A549 (cell line): ENCODE results near the gene SYCP1. TPM values are rescaled to one million over a fixed set of nuclear protein-coding genes. Genes with fewer than 3 reads are reported as not detected.

Source experiments
- ATAC-seq, 2 experiments: fragments of 200-7000 bp in 1 of 2; fragments of >200 bp in 1 of 2; cut with Nextera tagmentation in 1 of 2; cut with Tn5 transposase in 1 of 2; 3 replicates each; pipeline versions ENCODE4 v1.8.0 to v1.9.1; 2018 to 2020; ENCODE audit warnings: mild to moderate bottlenecking in 1 of 2, moderate library complexity in 1 of 2
- CTCF ChIA-PET: fragments of 300-600 bp; sonication (Branson Sonifier 250); formaldehyde crosslinking; extraction: SDS; loops from one replicate; lab custom pipeline; 2021; ENCODE audit warnings: antibody characterized with exemption, inconsistent platforms; lab: Yijun Ruan, JAX
- POLR2A ChIA-PET: fragments of 350-600 bp; formaldehyde crosslinking; extraction: SDS; loops from one replicate; lab custom pipeline; 2021; ENCODE audit warnings: antibody characterized with exemption, inconsistent platforms; lab: Yijun Ruan, JAX
- DNase-seq, 2 experiments: peaks; one replicate each; pipeline versions ENCODE4 v3.0.0 to v3.0.0-alpha.2; 2011 to 2016; ENCODE audit warnings: low read depth in 1 of 2, low spot score in 1 of 2
- FAIRE-seq: peaks from 2 replicates; lab custom pipeline; 2011; peaks lifted over from hg19 to GRCh38; lab: Jason Lieb, UNC
- H3K27ac ChIP-seq, 2 experiments: fragments of >200 bp; sonication (Bioruptor Twin); formaldehyde crosslinking; 3 replicates each; pipeline ENCODE4 v1.5.1; 2016 to 2017
- H3K4me1 ChIP-seq: fragments of >200 bp; sonication (Bioruptor Twin); formaldehyde crosslinking; 3 replicates; pipeline ENCODE4 v1.6.1; 2016
- H3K4me2 ChIP-seq: fragments of >200 bp; sonication (Bioruptor Twin); formaldehyde crosslinking; 3 replicates; pipeline ENCODE4 v1.6.1; 2016
- H3K4me3 ChIP-seq: fragments of >200 bp; sonication (Bioruptor Twin); formaldehyde crosslinking; 3 replicates; pipeline ENCODE4 v1.5.1; 2016
- H3K9me3 ChIP-seq: fragments of >200 bp; sonication (Bioruptor Twin); formaldehyde crosslinking; 3 replicates; pipeline ENCODE4 v1.6.1; 2016
- CBX2 ChIP-seq: fragments of 200-600 bp; sonication (generic); IDR thresholded peaks from 2 replicates; pipeline ENCODE4 v1.6.1; 2016; ENCODE audit warnings: low read depth, mild to moderate bottlenecking, borderline replicate concordance
- CBX8 ChIP-seq: fragments of 200-600 bp; sonication (generic); IDR thresholded peaks from 2 replicates; pipeline ENCODE4 v1.6.1; 2016
- CHD4 ChIP-seq: fragments of 200-600 bp; sonication (generic); IDR thresholded peaks from 2 replicates; pipeline ENCODE4 v1.6.1; 2016; ENCODE audit warnings: antibody characterized with exemption, mild to moderate bottlenecking, borderline replicate concordance
- EHMT2 ChIP-seq: fragments of 200-600 bp; sonication (generic); IDR thresholded peaks from 2 replicates; pipeline ENCODE4 v1.6.1; 2016; ENCODE audit warnings: antibody characterized with exemption, low read depth, mild to moderate bottlenecking, moderate library complexity
- EP300 ChIP-seq, 2 experiments: fragments of >200 bp; sonication (Bioruptor Twin); formaldehyde crosslinking; IDR thresholded peaks; 2 replicates in 1 of 2; 3 replicates in 1 of 2; pipeline ENCODE4 v1.6.1; 2016 to 2017
- GATA3 ChIP-seq: IDR thresholded peaks from 2 replicates; pipeline ENCODE4 v1.6.1; 2012; ENCODE audit warnings: borderline replicate concordance
- HOXB5 ChIP-seq: fragments of 250-450 bp; sonication (Bioruptor Pico); IDR thresholded peaks from 2 replicates; pipeline ENCODE4 v1.5.0; 2020; ENCODE audit warnings: mild to moderate bottlenecking, moderate library complexity
- KDM1A ChIP-seq: fragments of 200-600 bp; sonication (generic); IDR thresholded peaks from 2 replicates; pipeline ENCODE4 v1.6.1; 2016; ENCODE audit warnings: low read depth, mild to moderate bottlenecking
- MAFK ChIP-seq: fragments of 450-650 bp; IDR thresholded peaks from 2 replicates; pipeline ENCODE4 v1.6.1; 2014; ENCODE audit not compliant: partially characterized antibody
- MYC ChIP-seq: IDR thresholded peaks from 2 replicates; pipeline ENCODE4 v1.6.1; 2012; ENCODE audit warnings: mild to moderate bottlenecking, inconsistent platforms, low read length, improper control_type of control experiment, borderline replicate concordance
- NR3C1 ChIP-seq: fragments of >200 bp; sonication (Bioruptor Twin); formaldehyde crosslinking; IDR thresholded peaks from 3 replicates; pipeline ENCODE4 v1.6.1; 2017
- RAD21 ChIP-seq, 2 experiments: fragments of >200 bp in 1 of 2; sonication (Bioruptor Twin) in 1 of 2; formaldehyde crosslinking in 1 of 2; IDR thresholded peaks in 1 of 2; conservative IDR thresholded peaks in 1 of 2; 2 replicates in 1 of 2; 3 replicates in 1 of 2; pipeline ENCODE4 v1.6.1; 2012 to 2018; ENCODE audit warnings: inconsistent platforms in 1 of 2
- SMC3 ChIP-seq: fragments of >200 bp; sonication (Bioruptor Twin); formaldehyde crosslinking; IDR thresholded peaks from 3 replicates; pipeline ENCODE4 v1.6.1; 2018; ENCODE audit warnings: inconsistent platforms
- TP53 ChIP-seq: fragments of 250-450 bp; sonication (Bioruptor Pico); IDR thresholded peaks from 2 replicates; pipeline ENCODE4 v1.5.0; 2021; ENCODE audit warnings: mild to moderate bottlenecking, moderate library complexity
- ZFP36 ChIP-seq: fragments of 450-650 bp; IDR thresholded peaks from 2 replicates; pipeline ENCODE4 v1.6.1; 2014; ENCODE audit warnings: borderline replicate concordance; ENCODE audit not compliant: partially characterized antibody
- WGBS: methylation state at CpG from one replicate; pipeline ENCODE4 v1.1.6; 2017; ENCODE audit errors: missing lambda C conversion rate; 5-methylcytosine and 5-hydroxymethylcytosine counted together
- polyA plus RNA-seq, 4 experiments: library from polyadenylated mRNA; depleted of rRNA in 3 of 4; stranded (reverse); fragments of >200 nt; fragmentation: RNase III in 1 of 4; extraction: RNeasy Plus Mini Kit Qiagen cat#74134 plus additional on column Dnase treatment in 1 of 4; gene quantifications; 2 replicates in 3 of 4; 3 replicates in 1 of 4; pipeline ENCODE4 v1.2.3, GENCODE V29; 2011 to 2017
- TF ChIP-seq, protein P1 (sequence below): fragments of 250-450 bp; sonication (Bioruptor Pico); IDR thresholded peaks from 2 replicates; pipeline ENCODE4 v1.5.0; 2021; ENCODE audit warnings: mild to moderate bottlenecking, moderate library complexity, borderline replicate concordance
- TF ChIP-seq, protein P2 (sequence below): fragments of >200 bp; sonication (Bioruptor Twin); formaldehyde crosslinking; IDR thresholded peaks from 3 replicates; pipeline ENCODE4 v1.5.1; 2016
- TF ChIP-seq, protein P3 (sequence below): fragments of >200 bp; sonication (Bioruptor Twin); formaldehyde crosslinking; IDR thresholded peaks from 2 replicates; pipeline ENCODE4 v1.6.1; 2016
- TF ChIP-seq, protein P4 (sequence below): fragments of 200-600 bp; sonication (generic); IDR thresholded peaks from 2 replicates; pipeline ENCODE4 v1.6.1; 2016; ENCODE audit warnings: antibody characterized with exemption, mild to moderate bottlenecking, moderate library complexity

SYCP1 gene
- polyA plus RNA-seq, 2 of the 4 experiments (the other 2 are of a cell fraction): not detected

DNA sequence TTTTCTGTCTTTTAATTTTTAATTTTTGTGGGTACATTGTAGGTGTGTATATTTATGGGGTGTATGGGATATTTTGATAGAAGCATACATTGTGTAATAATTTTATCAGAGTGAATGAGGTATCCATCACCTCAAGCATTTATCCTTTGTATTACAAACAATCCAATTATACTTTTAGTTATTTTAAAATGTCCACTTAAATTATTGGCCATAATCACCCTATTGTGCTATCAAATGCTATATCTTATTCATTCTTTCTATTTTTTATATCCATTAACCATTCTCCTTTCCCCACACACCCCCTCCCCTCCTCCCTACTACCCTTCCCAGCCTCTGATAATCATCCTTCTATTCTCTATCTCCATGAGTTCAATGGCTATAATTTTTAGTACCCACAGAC lies 104.8 kb downstream of the SYCP1 start:
- ATAC-seq (no peak), FAIRE-seq (no peak), DNase-seq (no peak)
- no peaks in the 10 kb centered on the region for H3K9me3 ChIP-seq
- H3K4me1 ChIP-seq: no peaks in the 10 kb centered on the region
- ChIA-PET POLR2A (no interaction called here), CTCF (no interaction called here)
- H3K4me2 ChIP-seq: no peak overlapping the region
- H3K27ac ChIP-seq: no peak overlapping the region
- no peak overlapping the region for H3K4me3 ChIP-seq
- TF ChIP-seq EHMT2: no peak
- TF ChIP-seq, protein P1, sequence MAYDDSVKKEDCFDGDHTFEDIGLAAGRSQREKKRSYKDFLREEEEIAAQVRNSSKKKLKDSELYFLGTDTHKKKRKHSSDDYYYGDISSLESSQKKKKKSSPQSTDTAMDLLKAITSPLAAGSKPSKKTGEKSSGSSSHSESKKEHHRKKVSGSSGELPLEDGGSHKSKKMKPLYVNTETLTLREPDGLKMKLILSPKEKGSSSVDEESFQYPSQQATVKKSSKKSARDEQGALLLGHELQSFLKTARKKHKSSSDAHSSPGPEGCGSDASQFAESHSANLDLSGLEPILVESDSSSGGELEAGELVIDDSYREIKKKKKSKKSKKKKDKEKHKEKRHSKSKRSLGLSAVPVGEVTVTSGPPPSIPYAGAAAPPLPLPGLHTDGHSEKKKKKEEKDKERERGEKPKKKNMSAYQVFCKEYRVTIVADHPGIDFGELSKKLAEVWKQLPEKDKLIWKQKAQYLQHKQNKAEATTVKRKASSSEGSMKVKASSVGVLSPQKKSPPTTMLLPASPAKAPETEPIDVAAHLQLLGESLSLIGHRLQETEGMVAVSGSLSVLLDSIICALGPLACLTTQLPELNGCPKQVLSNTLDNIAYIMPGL: no peak
- no peak for TF ChIP-seq NR3C1
- TF ChIP-seq CHD4: no peak
- TF ChIP-seq GATA3: no peak
- TF ChIP-seq CBX8: no peak
- no peak for TF ChIP-seq KDM1A
- TF ChIP-seq CBX2: no peak

DNA sequence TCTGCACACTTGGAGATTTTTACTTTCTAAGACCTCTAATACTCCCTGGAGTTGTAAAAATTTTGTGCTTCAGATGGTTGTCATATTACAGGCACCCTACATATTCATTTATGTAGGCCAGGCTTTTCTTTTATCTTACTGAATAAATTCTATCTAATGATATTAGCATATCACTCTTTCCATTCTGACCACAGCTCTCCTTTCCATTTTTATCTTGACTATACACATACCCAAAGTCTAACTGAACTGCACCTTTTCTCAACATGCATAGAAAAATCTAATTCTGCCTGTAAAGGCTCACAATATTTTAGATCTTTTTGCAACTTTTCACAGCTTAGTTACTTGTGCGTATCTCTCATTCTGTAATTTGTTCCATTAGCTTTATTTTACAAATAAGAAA lies 122.2 kb downstream of the SYCP1 start:
- Histone ChIP-seq H3K27ac (no peak overlapping the region), H3K4me3 (no peak overlapping the region), H3K9me3 (no peaks in the 10 kb centered on the region), H3K4me1 (no peaks in the 10 kb centered on the region), H3K4me2 (no peak overlapping the region)
- 50% methylated on average over 1 of the region's 1 CpG for WGBS
- ATAC-seq (no peak), FAIRE-seq (no peak), DNase-seq (no peak)
- POLR2A ChIA-PET: no interaction called here
- TF ChIP-seq NR3C1: no peak
- TF ChIP-seq, protein P2, sequence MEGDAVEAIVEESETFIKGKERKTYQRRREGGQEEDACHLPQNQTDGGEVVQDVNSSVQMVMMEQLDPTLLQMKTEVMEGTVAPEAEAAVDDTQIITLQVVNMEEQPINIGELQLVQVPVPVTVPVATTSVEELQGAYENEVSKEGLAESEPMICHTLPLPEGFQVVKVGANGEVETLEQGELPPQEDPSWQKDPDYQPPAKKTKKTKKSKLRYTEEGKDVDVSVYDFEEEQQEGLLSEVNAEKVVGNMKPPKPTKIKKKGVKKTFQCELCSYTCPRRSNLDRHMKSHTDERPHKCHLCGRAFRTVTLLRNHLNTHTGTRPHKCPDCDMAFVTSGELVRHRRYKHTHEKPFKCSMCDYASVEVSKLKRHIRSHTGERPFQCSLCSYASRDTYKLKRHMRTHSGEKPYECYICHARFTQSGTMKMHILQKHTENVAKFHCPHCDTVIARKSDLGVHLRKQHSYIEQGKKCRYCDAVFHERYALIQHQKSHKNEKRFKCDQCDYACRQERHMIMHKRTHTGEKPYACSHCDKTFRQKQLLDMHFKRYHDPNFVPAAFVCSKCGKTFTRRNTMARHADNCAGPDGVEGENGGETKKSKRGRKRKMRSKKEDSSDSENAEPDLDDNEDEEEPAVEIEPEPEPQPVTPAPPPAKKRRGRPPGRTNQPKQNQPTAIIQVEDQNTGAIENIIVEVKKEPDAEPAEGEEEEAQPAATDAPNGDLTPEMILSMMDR: no peak
- TF ChIP-seq HOXB5 (CRISPR knock-in tag): no peak
- TF ChIP-seq TP53 (CRISPR knock-in tag): no peak
- TF ChIP-seq CBX2: no peak
- no peak for TF ChIP-seq ZFP36
- no peak for TF ChIP-seq CBX8
- TF ChIP-seq MAFK: no peak
- no peak for TF ChIP-seq MYC
- CTCF ChIA-PET: interaction anchor here (0.9 to 1.6 kb wide), 4 partner anchors 65 to 619 kb away, joined by 3 to 5 read pairs (median 4); no protein-coding TSS in a partner anchor

DNA sequence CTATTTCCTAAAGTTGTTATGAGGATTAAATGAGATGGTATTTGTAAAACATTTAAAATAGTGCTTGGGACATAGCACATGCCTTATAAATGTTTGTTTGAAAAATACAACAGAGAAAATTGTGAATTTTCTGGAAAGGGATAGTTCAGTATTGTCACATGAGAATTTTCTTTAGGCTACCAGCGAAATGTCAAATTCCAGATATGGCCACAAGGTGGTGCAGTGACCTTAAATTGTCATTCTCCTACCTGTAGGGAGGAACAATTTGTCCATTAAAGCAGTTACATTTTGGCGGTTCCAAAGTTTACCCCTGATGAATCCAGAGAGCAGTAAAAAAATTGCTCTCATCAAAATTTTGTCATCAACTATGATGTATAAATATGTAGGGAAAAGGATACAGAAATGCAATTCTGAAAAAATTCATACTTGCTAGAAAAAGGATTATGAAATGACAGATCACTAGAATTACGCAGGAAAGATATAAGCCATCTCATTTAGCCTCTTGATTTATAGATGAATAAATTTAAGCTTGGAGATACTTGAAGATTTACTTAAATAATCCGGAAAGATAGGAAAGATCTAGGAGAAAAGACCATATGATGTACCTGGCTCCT lies 124.7 kb downstream of the SYCP1 start:
- ATAC-seq (peak in 1 of 2 experiments; percentile 40; a peak in 2 of 6 replicates), FAIRE-seq (no peak), DNase-seq (peak; percentile 2 to 44)
- TF ChIP-seq, protein P2: peak; percentile 64
- TF ChIP-seq RAD21 (conservative IDR thresholded peaks at IDR 0.05 in 1 of 2, IDR thresholded peaks at IDR 0.05 in 1 of 2): peak; percentile 73 to 74
- TF ChIP-seq, protein P3, sequence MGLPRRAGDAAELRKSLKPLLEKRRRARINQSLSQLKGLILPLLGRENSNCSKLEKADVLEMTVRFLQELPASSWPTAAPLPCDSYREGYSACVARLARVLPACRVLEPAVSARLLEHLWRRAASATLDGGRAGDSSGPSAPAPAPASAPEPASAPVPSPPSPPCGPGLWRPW: no peak
- peak; percentile 79 for TF ChIP-seq SMC3
- TF ChIP-seq, protein P4, sequence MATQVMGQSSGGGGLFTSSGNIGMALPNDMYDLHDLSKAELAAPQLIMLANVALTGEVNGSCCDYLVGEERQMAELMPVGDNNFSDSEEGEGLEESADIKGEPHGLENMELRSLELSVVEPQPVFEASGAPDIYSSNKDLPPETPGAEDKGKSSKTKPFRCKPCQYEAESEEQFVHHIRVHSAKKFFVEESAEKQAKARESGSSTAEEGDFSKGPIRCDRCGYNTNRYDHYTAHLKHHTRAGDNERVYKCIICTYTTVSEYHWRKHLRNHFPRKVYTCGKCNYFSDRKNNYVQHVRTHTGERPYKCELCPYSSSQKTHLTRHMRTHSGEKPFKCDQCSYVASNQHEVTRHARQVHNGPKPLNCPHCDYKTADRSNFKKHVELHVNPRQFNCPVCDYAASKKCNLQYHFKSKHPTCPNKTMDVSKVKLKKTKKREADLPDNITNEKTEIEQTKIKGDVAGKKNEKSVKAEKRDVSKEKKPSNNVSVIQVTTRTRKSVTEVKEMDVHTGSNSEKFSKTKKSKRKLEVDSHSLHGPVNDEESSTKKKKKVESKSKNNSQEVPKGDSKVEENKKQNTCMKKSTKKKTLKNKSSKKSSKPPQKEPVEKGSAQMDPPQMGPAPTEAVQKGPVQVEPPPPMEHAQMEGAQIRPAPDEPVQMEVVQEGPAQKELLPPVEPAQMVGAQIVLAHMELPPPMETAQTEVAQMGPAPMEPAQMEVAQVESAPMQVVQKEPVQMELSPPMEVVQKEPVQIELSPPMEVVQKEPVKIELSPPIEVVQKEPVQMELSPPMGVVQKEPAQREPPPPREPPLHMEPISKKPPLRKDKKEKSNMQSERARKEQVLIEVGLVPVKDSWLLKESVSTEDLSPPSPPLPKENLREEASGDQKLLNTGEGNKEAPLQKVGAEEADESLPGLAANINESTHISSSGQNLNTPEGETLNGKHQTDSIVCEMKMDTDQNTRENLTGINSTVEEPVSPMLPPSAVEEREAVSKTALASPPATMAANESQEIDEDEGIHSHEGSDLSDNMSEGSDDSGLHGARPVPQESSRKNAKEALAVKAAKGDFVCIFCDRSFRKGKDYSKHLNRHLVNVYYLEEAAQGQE: no peak
- TF ChIP-seq EP300 (IDR thresholded peaks at IDR 0.05): no peak
- CTCF ChIA-PET: interaction anchor here (0.7 to 2.6 kb wide), 9 partner anchors 16 to 792 kb away, joined by 3 to 10 read pairs (median 3); partner anchors contain the start of gene NGF
- H3K4me1 ChIP-seq: no peaks in the 10 kb centered on the region
- H3K27ac ChIP-seq: no peak overlapping the region
- no peaks in the 10 kb centered on the region for H3K9me3 ChIP-seq
- WGBS: 25% methylated on average over 4 of the region's 4 CpGs
- no peak overlapping the region for H3K4me2 ChIP-seq
- POLR2A ChIA-PET: no interaction called here
- H3K4me3 ChIP-seq: no peak overlapping the region
